Activated T-helper 1 cell treated with Interleukin-2 at 50 U/mL for 16 hours (primary cell): ENCODE data around the gene SYPL1.
A peak's percentile ranks its signal among the peaks of the same experiment; 100 is the strongest.
"Not testable (repeated sequence)": the region's sequence is repeated elsewhere in the genome, so short reads cannot be mapped to it uniquely, and the experiment has no call there.

Experiments
- DNase-seq: peaks from one replicate; pipeline ENCODE4 v3.0.0-alpha.2; 2020; ENCODE audit warnings: low read depth

SYPL1 gene

GRCh38 chr7:106112118-106112971 is at the start of gene SYPL1:
Gene SYPL1, minus strand, starts transcription at chr7:106112312. Its CDS starts 104 bp downstream, at chr7:106112208.
- DNase-seq: peak; percentile 93

DNA sequence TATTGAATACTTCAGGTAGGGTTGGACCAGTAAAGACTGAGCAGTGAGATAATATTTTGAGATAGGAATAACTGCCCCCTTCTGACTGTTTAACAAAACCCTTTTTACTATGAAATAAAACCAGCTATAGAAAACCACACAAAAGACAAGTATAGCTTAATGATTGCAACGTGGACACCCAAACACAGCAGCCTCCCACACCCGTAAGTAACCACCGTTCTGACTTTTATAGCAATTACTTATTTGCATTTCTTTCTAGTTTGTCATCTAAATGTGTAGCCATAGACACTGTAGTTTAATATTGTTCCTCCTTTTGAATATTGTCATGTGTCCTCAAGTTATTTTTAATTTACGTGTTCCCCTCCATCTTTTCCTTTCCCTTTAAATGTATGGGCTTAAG is 42.9 kb upstream of the SYPL1 start:
- no peak for DNase-seq

GRCh38 chr7:106153891-106154449 is 41.9 kb upstream of the SYPL1 start:
- peak; percentile 47 for DNase-seq

- no peak for DNase-seq
These were observed 40.2 kb upstream of the SYPL1 start for GRCh38 chr7:106152313-106152665.

DNA sequence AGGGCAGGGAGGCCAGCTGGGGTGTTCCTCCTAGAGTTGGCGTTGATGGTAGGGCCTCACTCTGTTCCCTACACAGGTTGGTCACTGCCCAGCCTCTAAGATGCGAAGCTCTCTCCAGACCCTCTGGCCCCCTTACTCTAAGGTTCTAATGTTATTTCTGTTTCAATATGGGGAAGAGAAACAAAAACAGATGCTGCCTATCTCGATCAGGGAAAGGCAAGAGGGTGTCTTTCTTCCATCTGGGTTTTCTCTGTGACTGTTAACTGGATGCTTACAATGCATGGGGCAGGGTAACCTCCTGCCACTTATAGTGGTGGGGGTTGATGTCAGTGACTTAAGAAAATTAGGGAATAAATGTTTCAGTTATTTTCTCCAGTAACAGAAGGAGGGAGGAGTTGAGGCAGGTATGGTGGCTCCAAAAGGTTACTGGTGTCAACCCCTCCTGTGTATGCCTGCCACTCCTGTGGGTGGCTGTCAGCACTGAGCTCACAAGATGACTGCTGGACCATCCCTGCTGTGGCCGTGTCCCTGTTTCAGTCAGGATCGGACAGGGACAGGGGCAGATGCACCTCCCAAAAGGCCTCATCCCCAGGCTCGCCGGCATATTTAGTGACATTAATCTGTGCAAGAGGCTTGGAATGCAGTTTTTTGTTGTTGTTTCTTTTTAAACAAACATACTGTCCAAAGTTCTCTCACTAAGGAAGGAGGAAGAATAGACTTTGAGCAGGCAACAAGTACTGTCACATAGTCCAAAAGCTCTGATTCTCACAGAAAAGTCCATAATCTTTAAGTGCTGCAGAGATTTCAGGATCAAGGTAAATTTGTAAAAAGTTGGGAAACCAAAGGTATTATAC is 39.6 kb upstream of the SYPL1 start:
- DNase-seq: no peak

DNA sequence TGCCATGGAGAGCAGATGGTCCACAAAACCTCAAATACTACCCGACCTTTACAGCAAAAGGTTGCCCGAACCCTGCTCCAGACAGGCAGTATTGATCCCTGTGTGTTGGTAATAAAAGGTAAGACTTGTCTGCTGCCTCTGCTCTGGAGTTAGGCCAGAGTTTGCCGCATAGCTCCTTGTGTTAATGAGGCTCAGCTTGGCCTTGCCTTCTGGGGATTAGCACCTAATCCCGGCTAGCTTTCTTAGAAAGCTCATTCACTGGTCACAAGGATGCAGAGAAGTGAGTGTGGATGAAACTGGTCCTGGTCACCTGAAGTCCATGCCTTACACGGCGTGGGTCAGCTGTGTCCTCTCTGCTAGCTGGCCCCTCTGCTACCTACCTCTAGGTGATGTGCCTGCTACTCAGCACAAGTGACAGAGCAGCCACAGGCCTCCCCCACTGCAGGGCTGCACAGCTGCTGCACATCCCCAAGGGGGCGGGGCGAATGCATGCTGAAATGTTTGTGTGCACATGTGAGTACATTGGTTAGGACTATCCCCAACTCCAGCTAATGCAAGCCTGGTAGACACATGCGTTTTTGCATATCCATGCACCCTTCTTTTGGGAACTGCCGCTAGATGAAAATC is 31.7 kb upstream of the SYPL1 start:
- no peak for DNase-seq

- DNase-seq: no peak
These were observed 30.0 kb upstream of the SYPL1 start for GRCh38 chr7:106142136-106142535.

GRCh38 chr7:106140406-106141173 is 28.5 kb upstream of the SYPL1 start:
- no peak for DNase-seq

GRCh38 chr7:106139265-106140251 is 27.4 kb upstream of the SYPL1 start:
- DNase-seq: no peak

DNA sequence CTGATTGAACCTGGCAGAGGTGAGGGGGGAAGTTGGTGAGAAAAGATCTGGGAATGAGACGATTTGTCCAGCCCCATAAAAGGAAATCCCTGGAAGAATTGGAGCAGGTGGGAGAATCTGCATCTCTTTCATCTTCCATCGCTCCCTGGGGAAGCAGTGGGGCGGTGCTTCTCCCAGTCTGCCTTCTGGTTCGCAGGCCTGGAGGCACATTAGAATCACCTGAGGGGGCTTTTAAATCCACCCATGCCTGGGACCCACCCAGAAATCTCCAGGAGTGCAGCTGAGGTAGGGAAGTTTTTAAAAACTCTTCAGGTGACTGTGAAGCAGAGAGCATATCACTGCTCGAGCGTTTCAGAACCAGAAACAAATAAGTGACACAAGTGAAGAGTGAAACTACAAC is 26.7 kb upstream of the SYPL1 start:
- DNase-seq: no peak

DNA sequence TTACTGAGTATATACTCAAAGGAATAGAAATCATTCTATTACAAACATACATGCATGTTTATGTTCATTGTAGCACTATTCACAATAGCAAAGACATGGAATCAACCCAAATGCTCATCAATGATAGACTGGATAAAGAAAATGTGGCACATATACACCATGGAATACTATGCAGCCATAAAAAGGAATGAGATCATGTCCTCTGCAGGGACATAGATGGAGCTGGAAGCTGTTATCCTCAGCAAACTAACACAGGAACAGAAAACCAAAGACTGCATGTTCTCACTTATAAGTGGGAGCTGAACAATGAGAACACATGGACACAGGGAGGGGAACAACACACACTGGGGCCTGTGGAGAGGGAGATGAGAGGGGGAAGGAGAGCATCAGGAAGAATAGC is 26.1 kb upstream of the SYPL1 start:
- DNase-seq: not testable (repeated sequence)

- DNase-seq: no peak
These were observed 22.1 kb upstream of the SYPL1 start for GRCh38 chr7:106134241-106134640.

- no peak for DNase-seq
These were observed 17.2 kb upstream of the SYPL1 start for GRCh38 chr7:106129291-106129690.

DNA sequence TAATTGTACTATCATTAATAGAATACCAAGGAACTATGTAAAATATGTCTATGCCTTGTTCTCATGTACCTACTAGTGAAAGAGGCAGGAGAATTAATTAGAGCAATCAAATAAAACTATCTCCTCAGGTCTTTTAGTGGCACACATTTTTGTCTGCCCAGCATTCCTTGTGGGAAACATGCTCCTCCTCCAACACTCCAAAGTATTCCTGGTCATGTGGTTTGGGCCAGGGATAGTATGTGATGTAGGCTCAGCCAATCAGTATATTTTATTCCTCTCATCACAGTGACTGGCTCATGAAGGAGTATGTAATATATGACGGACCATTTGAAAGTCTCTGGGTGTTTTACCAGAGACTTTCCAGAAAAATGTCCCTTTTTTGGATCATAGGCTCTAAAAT is 16.7 kb upstream of the SYPL1 start:
- no peak for DNase-seq

DNA sequence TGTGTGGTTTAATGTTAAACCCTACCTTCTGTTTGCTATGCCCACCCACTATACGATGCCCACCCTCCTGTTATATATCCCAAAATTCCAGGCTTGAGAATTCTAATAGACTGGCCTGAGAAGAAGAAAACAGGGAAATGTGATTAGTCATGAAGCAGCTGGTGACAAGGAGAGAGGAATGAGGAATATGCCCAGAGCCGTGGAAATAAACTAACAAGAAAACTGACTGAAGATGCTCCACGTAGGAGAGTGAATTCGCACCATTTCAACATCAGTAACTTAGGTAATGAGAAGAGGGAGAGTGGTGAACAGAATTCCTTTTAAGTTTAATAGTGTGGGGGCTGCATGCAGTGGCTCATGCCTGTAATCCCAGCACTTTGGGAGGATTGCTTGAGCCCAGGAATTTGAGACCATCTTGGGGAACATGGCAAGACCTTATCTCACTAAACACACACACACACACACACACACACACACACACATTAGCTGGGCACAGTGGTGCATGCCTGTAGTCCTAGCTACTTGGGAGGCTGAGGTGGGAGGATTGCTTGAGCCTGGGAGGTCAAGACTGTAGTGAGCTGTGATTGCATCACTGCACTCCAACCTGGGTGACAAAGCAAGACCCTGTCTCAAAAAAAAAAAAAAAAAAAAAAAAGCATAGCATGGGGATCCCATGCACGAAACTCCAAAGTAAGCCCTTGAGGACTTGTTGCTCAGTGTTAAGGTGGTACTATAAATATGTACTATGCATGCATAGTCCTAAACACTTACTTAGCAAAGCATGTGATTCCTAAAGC is 16.1 kb upstream of the SYPL1 start:
- DNase-seq: no peak

DNA sequence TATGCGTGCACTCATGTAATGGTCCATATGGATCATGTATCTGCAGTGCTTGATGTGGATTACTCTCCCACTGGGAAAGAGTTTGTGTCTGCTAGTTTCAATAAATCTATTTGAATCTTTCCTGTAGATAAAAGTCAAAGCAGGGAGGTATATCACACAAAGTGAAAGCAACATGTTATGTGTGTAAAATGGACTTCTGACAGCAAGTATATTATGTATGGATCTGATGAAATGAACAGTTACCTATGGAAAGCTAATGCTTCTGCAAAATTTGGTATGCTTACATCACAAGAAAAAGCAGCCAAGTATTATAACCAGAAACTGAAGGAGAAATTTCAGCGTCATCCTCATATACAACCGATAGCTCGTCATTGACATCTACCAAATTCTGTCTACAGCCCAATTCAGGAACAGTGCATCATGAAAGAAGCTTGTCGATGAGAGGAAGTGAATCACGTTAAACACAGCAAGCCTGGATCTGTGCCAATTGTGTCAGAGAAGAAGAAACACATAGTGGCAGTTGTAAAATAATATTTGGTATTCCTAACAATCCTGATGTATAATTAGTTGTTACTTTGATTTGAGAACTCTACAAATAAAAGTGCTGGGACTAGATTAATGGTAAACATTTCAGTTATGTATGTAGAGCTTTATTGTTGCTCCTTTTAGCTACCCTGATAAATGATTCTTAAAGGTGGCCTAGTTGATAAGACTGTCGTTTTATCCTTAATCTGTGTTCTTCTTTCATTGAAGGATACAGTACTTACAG is 14.2 kb upstream of the SYPL1 start:
- no peak for DNase-seq

GRCh38 chr7:106125417-106125816 is 13.3 kb upstream of the SYPL1 start:
- DNase-seq: no peak

GRCh38 chr7:106124186-106124585 is 12.1 kb upstream of the SYPL1 start:
- DNase-seq: no peak

- DNase-seq: no peak
These were observed 10.6 kb upstream of the SYPL1 start for GRCh38 chr7:106122713-106123112.
